ENCODE data around the gene UMAD1.

DNA sequence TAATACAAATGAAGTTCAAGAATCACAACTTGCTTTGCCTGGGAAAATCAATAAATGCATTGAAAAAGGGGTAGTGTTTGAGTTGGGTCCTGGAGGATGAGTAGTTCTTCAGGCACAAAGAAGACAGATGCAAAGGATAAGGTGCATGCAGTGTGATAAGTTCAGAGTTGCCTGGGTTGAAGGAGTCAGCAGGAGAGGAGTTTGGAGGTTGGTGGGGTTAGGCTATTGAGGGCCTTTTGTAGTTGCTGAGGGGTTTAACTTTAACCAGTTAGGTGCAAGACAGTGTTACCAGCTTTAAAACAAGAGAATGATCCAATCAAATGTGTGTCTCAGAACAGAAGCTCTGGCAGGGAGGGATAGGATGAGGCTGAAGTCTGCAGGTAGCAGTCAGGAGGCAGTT is 283.8 kb downstream of the UMAD1 start:
- TF ChIP-seq CTCF (IDR thresholded peaks at IDR 0.05) (no peak), ZFX (IDR thresholded peaks at IDR 0.05; ENCODE audit: borderline replicate concordance) (no peak)

Measured in 22Rv1 (cell line).